SK-N-SH (cell line): ENCODE results near the gene SERPINH1. TPM values are rescaled to one million over a fixed set of nuclear protein-coding genes. Genes with fewer than 3 reads are reported as not detected.

Experiments used
- CTCF ChIA-PET: fragments of 300-600, 350-600 bp; formaldehyde crosslinking; extraction: SDS; loops from one replicate; lab custom pipeline; 2021; lab: Yijun Ruan, JAX
- POLR2A ChIA-PET: fragments of 350-600 bp; sonication (Branson Sonifier 250); formaldehyde crosslinking; extraction: SDS; loops from one replicate; lab custom pipeline; 2020; ENCODE audit warnings: antibody characterized with exemption, inconsistent platforms; lab: Yijun Ruan, JAX
- DNase-seq: peaks from one replicate; pipeline ENCODE4 v3.0.0; 2012
- H2AFZ ChIP-seq: fragments of 200-600 bp; sonication (generic); 2 replicates; pipeline ENCODE4 v1.8.1; 2016; ENCODE audit warnings: antibody characterized with exemption, mild to moderate bottlenecking, low read depth
- H3F3A ChIP-seq: fragments of 200-600 bp; sonication (generic); replicated peaks from 2 replicates; pipeline ENCODE3; 2016; ENCODE audit warnings: antibody characterized with exemption, mild to moderate bottlenecking; ENCODE audit not compliant: insufficient read depth
- H3K27ac ChIP-seq, 2 experiments: fragments of 200-500 bp in 1 of 2; fragments of 200-600 bp in 1 of 2; sonication (Bioruptor generic) in 1 of 2; sonication (generic), shearing (Covaris generic) in 1 of 2; 2 replicates each; pipeline versions ENCODE4 v1.5.1 to v1.6.1; 2014 to 2016; ENCODE audit warnings: low read depth in 2 of 2, inconsistent platforms in 1 of 2, low read length in 1 of 2, mild to moderate bottlenecking in 1 of 2, mixed read lengths in 1 of 2
- H3K27me3 ChIP-seq: fragments of 200-600 bp; sonication (generic), shearing (Covaris generic); 2 replicates; pipeline ENCODE4 v1.6.1; 2016; ENCODE audit warnings: mixed run types; ENCODE audit not compliant: insufficient read depth
- H3K36me3 ChIP-seq, 2 experiments: fragments of 200-500 bp in 1 of 2; fragments of 200-600 bp in 1 of 2; sonication (Bioruptor generic) in 1 of 2; sonication (generic) in 1 of 2; replicated peaks in 1 of 2; 2 replicates each; pipeline versions ENCODE3 to v1.5.1; 2014 to 2016; ENCODE audit warnings: low read length in 1 of 2, mild to moderate bottlenecking in 1 of 2; ENCODE audit not compliant: insufficient read depth in 2 of 2, control insufficient read depth in 1 of 2
- H3K4me1 ChIP-seq, 2 experiments: fragments of 200-500 bp in 1 of 2; fragments of 200-600 bp in 1 of 2; sonication (Bioruptor generic) in 1 of 2; sonication (generic), shearing (Covaris generic) in 1 of 2; 2 replicates each; pipeline versions ENCODE4 v1.5.1 to v1.6.1; 2014 to 2016; ENCODE audit warnings: low read depth in 1 of 2, low read length in 1 of 2, mixed run types in 1 of 2; ENCODE audit not compliant: insufficient read depth in 2 of 2, control insufficient read depth in 1 of 2
- H3K4me2 ChIP-seq: fragments of 200-600 bp; sonication (generic), shearing (Covaris generic); 2 replicates; pipeline ENCODE4 v1.6.1; 2017; ENCODE audit warnings: mixed run types
- H3K4me3 ChIP-seq, 2 experiments: fragments of 200-500 bp in 1 of 2; fragments of 200-600 bp in 1 of 2; sonication (Bioruptor generic) in 1 of 2; sonication (generic), shearing (Covaris generic) in 1 of 2; 2 replicates each; pipeline versions ENCODE4 v1.5.1 to v1.8.1; 2014 to 2016; ENCODE audit warnings: low read depth in 2 of 2, inconsistent platforms in 1 of 2, low read length in 1 of 2, mild to moderate bottlenecking in 1 of 2, mixed read lengths in 1 of 2, moderate library complexity in 1 of 2
- H3K79me2 ChIP-seq: fragments of 200-600 bp; sonication (generic); 2 replicates; pipeline ENCODE4 v1.8.1; 2017; ENCODE audit warnings: mild to moderate bottlenecking; ENCODE audit not compliant: insufficient read depth
- H3K9ac ChIP-seq: fragments of 200-600 bp; sonication (generic); 2 replicates; pipeline ENCODE4 v1.6.1; 2017; ENCODE audit warnings: mixed run types
- H3K9me2 ChIP-seq: fragments of 200-600 bp; sonication (generic); 2 replicates; pipeline ENCODE4 v1.6.1; 2017; ENCODE audit warnings: mixed run types
- H3K9me3 ChIP-seq: fragments of 200-600 bp; sonication (generic); 2 replicates; pipeline ENCODE4 v1.6.1; 2017; ENCODE audit warnings: mixed run types, mild to moderate bottlenecking, moderate library complexity
- H4K20me1 ChIP-seq: fragments of 200-600 bp; sonication (generic); 2 replicates; pipeline ENCODE4 v1.6.1; 2017; ENCODE audit warnings: mild to moderate bottlenecking, mixed run types; ENCODE audit not compliant: insufficient read depth
- CHD2 ChIP-seq: fragments of 150-350 bp; IDR thresholded peaks from 2 replicates; pipeline ENCODE4 v1.6.1; 2018; ENCODE audit warnings: low read length; ENCODE audit not compliant: partially characterized antibody
- CTCF ChIP-seq: fragments of 200-600 bp; sonication (generic); IDR thresholded peaks from 2 replicates; pipeline ENCODE4 v1.6.1; 2017; ENCODE audit warnings: antibody characterized with exemption, mild to moderate bottlenecking, moderate library complexity
- ELF1 ChIP-seq: IDR thresholded peaks from 2 replicates; pipeline ENCODE4 v1.4.0; 2012
- EP300 ChIP-seq, 2 experiments: IDR thresholded peaks; 2 replicates each; pipeline versions ENCODE4 v1.4.0 to v1.6.1; 2012; ENCODE audit warnings: borderline replicate concordance in 1 of 2, low read depth in 1 of 2, low read length in 1 of 2
- FOXM1 ChIP-seq: IDR thresholded peaks from 2 replicates; pipeline ENCODE4 v1.4.0; 2012; ENCODE audit warnings: low read depth, mild to moderate bottlenecking
- GATA2 ChIP-seq: sonication (generic); formaldehyde crosslinking; IDR thresholded peaks from 2 replicates; pipeline ENCODE4 v1.5.0; 2020; ENCODE audit warnings: mild to moderate bottlenecking, missing genetic modification reagents
- MEF2A ChIP-seq: IDR thresholded peaks from 2 replicates; pipeline ENCODE4 v1.4.0; 2012; ENCODE audit warnings: low read depth, borderline replicate concordance
- MXI1 ChIP-seq: IDR thresholded peaks from 2 replicates; pipeline ENCODE4 v1.6.1; 2012; ENCODE audit warnings: mild to moderate bottlenecking, low read depth, low read length, improper control_type of control experiment
- NRF1 ChIP-seq: IDR thresholded peaks from 2 replicates; pipeline ENCODE4 v1.6.1; 2012; ENCODE audit warnings: low read depth, mild to moderate bottlenecking, low read length
- PBX3 ChIP-seq: IDR thresholded peaks from 2 replicates; pipeline ENCODE4; 2012
- POLR2AphosphoS5 ChIP-seq: IDR thresholded peaks from 2 replicates; pipeline ENCODE4 v1.6.1; 2012; ENCODE audit warnings: low read depth, low read length
- REST ChIP-seq: IDR thresholded peaks from 2 replicates; pipeline ENCODE4 v1.6.1; 2012; ENCODE audit warnings: mild to moderate bottlenecking, low read depth, low read length, moderate library complexity
- TCF12 ChIP-seq: IDR thresholded peaks from 2 replicates; pipeline ENCODE4 v1.4.0; 2012
- USF1 ChIP-seq: IDR thresholded peaks from 2 replicates; pipeline ENCODE4 v1.4.0; 2012; ENCODE audit warnings: low read depth, borderline replicate concordance
- USF2 ChIP-seq: fragments of 150-350 bp; IDR thresholded peaks from 2 replicates; pipeline ENCODE4 v1.6.1; 2017; ENCODE audit warnings: antibody characterized with exemption, low read length, low read depth, borderline replicate concordance
- YY1 ChIP-seq: IDR thresholded peaks from 2 replicates; pipeline ENCODE4 v1.4.0; 2012; ENCODE audit warnings: low read depth, mild to moderate bottlenecking
- whole genome bisulfite sequencing: methylation state at CpG from one replicate; pipeline ENCODE4 v1.1.6; 2017; ENCODE audit warnings: low lambda C conversion rate; 5-methylcytosine and 5-hydroxymethylcytosine counted together
- polyA plus RNA-seq, 3 experiments: library from polyadenylated mRNA; depleted of rRNA; stranded (reverse); fragments of >200 nt; gene quantifications; 2 replicates each; pipeline ENCODE4 v1.2.3, GENCODE V29; 2012

SERPINH1 gene
- polyA plus RNA-seq, 1 of the 3 experiments (the other 2 are of a cell fraction): 293 TPM

- Histone ChIP-seq H3K4me1 (peaks cover 30 to 36% of the 10 kb centered on the region in 2 experiments), H2AFZ (no peak overlapping the region), H3K9me3 (no peaks in the 10 kb centered on the region), H3F3A (peaks cover 25% of the 10 kb centered on the region), H3K36me3 (no peaks in the 10 kb centered on the region), H3K79me2 (no peaks in the 10 kb centered on the region), H3K9me2 (no peaks in the 10 kb centered on the region), H3K27ac (no peak overlapping the region), H3K9ac (no peak overlapping the region), H3K4me2 (no peak overlapping the region), H4K20me1 (no peaks in the 10 kb centered on the region), H3K27me3 (no peaks in the 10 kb centered on the region), H3K4me3 (no peak overlapping the region)
- ChIA-PET CTCF (interaction anchor here (1.6 kb wide), 1 partner anchor 23 kb away, joined by 6 read pairs; no protein-coding TSS in a partner anchor), POLR2A (no interaction called here)
- WGBS: 100% methylated on average over 3 of the region's 3 CpGs
- DNase-seq: no peak
- TF ChIP-seq GATA2 (CRISPR knock-in tag): no peak
- TF ChIP-seq EP300 (IDR thresholded peaks at IDR 0.05; ENCODE audit: borderline replicate concordance in 1 of 2, low read depth in 1 of 2, low read length in 1 of 2): no peak
- no peak for TF ChIP-seq CTCF
- TF ChIP-seq FOXM1: no peak
- TF ChIP-seq MXI1: no peak
- no peak for TF ChIP-seq MEF2A
- no peak for TF ChIP-seq NRF1
- no peak for TF ChIP-seq REST
Measured at GRCh38 chr11:75600356-75600755, 38.3 kb downstream of the SERPINH1 start.

- POLR2A ChIA-PET: interaction anchor here (0.9 kb wide), 1 partner anchor 9 kb away, joined by 3 read pairs; no protein-coding TSS in a partner anchor
- no peaks in the 10 kb centered on the region for H3K79me2 ChIP-seq
- H3K4me3 ChIP-seq: no peak overlapping the region
- no peak overlapping the region for H3K27ac ChIP-seq
- DNase-seq: no peak
- TF ChIP-seq USF2 (no peak), TCF12 (no peak), CTCF (no peak), PBX3 (no peak), YY1 (no peak), POLR2AphosphoS5 (no peak), CHD2 (no peak), GATA2 (CRISPR knock-in tag) (no peak), FOXM1 (no peak), USF1 (no peak), ELF1 (no peak), NRF1 (no peak)
- H3K27me3 ChIP-seq: no peaks in the 10 kb centered on the region
- CTCF ChIA-PET: interaction anchor here (0.7 to 1.6 kb wide), 3 partner anchors 10 to 24 kb away, joined by 3 to 6 read pairs (median 4); no protein-coding TSS in a partner anchor
- no peaks in the 10 kb centered on the region for H3K9me3 ChIP-seq
- no peak overlapping the region for H3K9ac ChIP-seq
- peaks cover 32 to 37% of the 10 kb centered on the region in 2 experiments for H3K4me1 ChIP-seq
- 89% methylated on average over 4 of the region's 7 CpGs for WGBS
- no peaks in the 10 kb centered on the region for H3K36me3 ChIP-seq
- no peak overlapping the region for H2AFZ ChIP-seq
- H3K9me2 ChIP-seq: no peaks in the 10 kb centered on the region
- H3F3A ChIP-seq: peaks cover 27% of the 10 kb centered on the region
- H3K4me2 ChIP-seq: no peak overlapping the region
- H4K20me1 ChIP-seq: no peaks in the 10 kb centered on the region
Measured at GRCh38 chr11:75601494-75601893, 39.4 kb downstream of the SERPINH1 start.
